GM12878 (cell line): ENCODE measurements around the gene SLC1A1. TPM values are rescaled to one million over a fixed set of nuclear protein-coding genes. Genes with fewer than 3 reads are reported as not detected.

Source experiments
- ATAC-seq: fragments of 200-7000 bp; cut with Tn5 transposase; 3 replicates; pipeline ENCODE4 v1.9.1; 2020; ENCODE audit warnings: mild to moderate bottlenecking, moderate library complexity
- BruUV-seq: library from RNA; stranded (reverse); fragments of 400-500 nt; replicated peaks from 2 replicates; lab custom pipeline; 2021; lab: Mats Ljungman, UMichigan
- CTCF ChIA-PET: fragments of 300-600 bp; sonication (Branson Sonifier 250); formaldehyde crosslinking; extraction: SDS; loops from one replicate; lab custom pipeline; 2021; ENCODE audit warnings: inconsistent platforms; lab: Yijun Ruan, JAX
- POLR2A ChIA-PET: fragments of 350-600 bp; formaldehyde crosslinking; extraction: SDS; loops from one replicate; lab custom pipeline; 2021; ENCODE audit warnings: inconsistent platforms; lab: Charles Lee
- RAD21 ChIA-PET: fragments of 300-600 bp; sonication (Branson Sonifier 250); formaldehyde crosslinking; loops from one replicate; lab custom pipeline; 2023; ENCODE audit warnings: antibody characterized with exemption; ENCODE audit not compliant: unreplicated experiment; lab: Charles Lee
- SMC1A ChIA-PET: fragments of 300-600 bp; sonication (Branson Sonifier 250); formaldehyde crosslinking; loops from one replicate; lab custom pipeline; 2023; ENCODE audit not compliant: unreplicated experiment, uncharacterized antibody; lab: Charles Lee
- DNase-seq: peaks from one replicate; pipeline ENCODE4 v3.0.0-alpha.2; 2011; ENCODE audit warnings: low read depth, low spot score
- FAIRE-seq: peaks from 3 replicates; lab custom pipeline; 2011; peaks lifted over from hg19 to GRCh38; lab: Jason Lieb, UNC
- H2AFZ ChIP-seq: 2 replicates; pipeline ENCODE4 v1.6.0; 2011; ENCODE audit warnings: low read depth, low read length, control low read depth; ENCODE audit not compliant: control insufficient read depth
- H3K27ac ChIP-seq: 2 replicates; pipeline ENCODE4 v1.5.1; 2011; ENCODE audit warnings: control low read depth; ENCODE audit not compliant: control insufficient read depth, insufficient read depth
- H3K27me3 ChIP-seq, 2 experiments: replicated peaks in 1 of 2; 2 replicates each; pipeline versions ENCODE4 v1.6.0 to v1.6.1; 2011; ENCODE audit warnings: low read length in 1 of 2; ENCODE audit not compliant: control insufficient read depth in 2 of 2, insufficient read depth in 2 of 2
- H3K36me3 ChIP-seq, 2 experiments: 2 replicates each; pipeline ENCODE4 v1.5.1; 2011; ENCODE audit warnings: low read length in 1 of 2; ENCODE audit not compliant: control insufficient read depth in 2 of 2, insufficient read depth in 2 of 2
- H3K4me1 ChIP-seq: 2 replicates; pipeline ENCODE4 v1.6.1; 2011; ENCODE audit warnings: mild to moderate bottlenecking, low read length, moderate library complexity, mixed read lengths; ENCODE audit not compliant: control insufficient read depth, insufficient read depth
- H3K4me2 ChIP-seq: 2 replicates; pipeline ENCODE4 v1.6.0; 2011; ENCODE audit warnings: control low read depth; ENCODE audit not compliant: control insufficient read depth, insufficient read depth
- H3K4me3 ChIP-seq: fragments of 200-600 bp; sonication (generic); 2 replicates; pipeline ENCODE4 v1.5.1; 2016
- H3K79me2 ChIP-seq: 2 replicates; pipeline ENCODE4 v1.6.0; 2011; ENCODE audit warnings: low read length; ENCODE audit not compliant: control insufficient read depth, insufficient read depth
- H3K9ac ChIP-seq: 2 replicates; pipeline ENCODE4 v1.8.0; 2011; ENCODE audit warnings: low read length, control low read depth, mixed read lengths; ENCODE audit not compliant: control insufficient read depth, insufficient read depth
- H3K9me3 ChIP-seq: replicated peaks from 3 replicates; pipeline ENCODE4 v1.5.1; 2011; ENCODE audit warnings: mild to moderate bottlenecking, low read length; ENCODE audit not compliant: control insufficient read depth, insufficient read depth
- H4K20me1 ChIP-seq: 2 replicates; pipeline ENCODE4 v1.6.0; 2011; ENCODE audit not compliant: control insufficient read depth, insufficient read depth
- ESRRA ChIP-seq: IDR thresholded peaks from 2 replicates; pipeline ENCODE4 v1.6.1; 2012; ENCODE audit warnings: mild to moderate bottlenecking, low read length, improper control_type of control experiment
- NR2C1 ChIP-seq: fragments of 450-650 bp; IDR thresholded peaks from 2 replicates; pipeline ENCODE4 v1.6.1; 2017; ENCODE audit warnings: antibody characterized with exemption, mild to moderate bottlenecking, moderate library complexity
- NR2C2 ChIP-seq: IDR thresholded peaks from 2 replicates; pipeline ENCODE4 v1.6.1; 2011; ENCODE audit warnings: borderline replicate concordance, low read depth; ENCODE audit not compliant: control insufficient read depth, insufficient read length
- POU2F2 ChIP-seq: IDR thresholded peaks from 3 replicates; pipeline ENCODE4 v1.6.1; 2011; ENCODE audit warnings: low read depth, mild to moderate bottlenecking, low read length, borderline replicate concordance
- SMAD1 ChIP-seq: fragments of 450-650 bp; IDR thresholded peaks from 2 replicates; pipeline ENCODE4 v1.6.1; 2018; ENCODE audit warnings: mild to moderate bottlenecking, low read depth; ENCODE audit not compliant: partially characterized antibody
- SMAD5 ChIP-seq: IDR thresholded peaks from 2 replicates; pipeline ENCODE4 v1.6.1; 2016; ENCODE audit warnings: antibody characterized with exemption, low read depth
- SREBF2 ChIP-seq: IDR thresholded peaks from 2 replicates; pipeline ENCODE4 v1.6.1; 2012; ENCODE audit warnings: mild to moderate bottlenecking, low read length
- TCF3 ChIP-seq: IDR thresholded peaks from 2 replicates; pipeline ENCODE4 v1.6.1; 2012; ENCODE audit warnings: low read depth, mild to moderate bottlenecking, low read length, borderline replicate concordance; ENCODE audit not compliant: insufficient read depth
- ZNF622 ChIP-seq: fragments of 450-650 bp; IDR thresholded peaks from 2 replicates; pipeline ENCODE4 v1.6.1; 2017; ENCODE audit warnings: mild to moderate bottlenecking, inconsistent platforms
- WGBS: methylation state at CpG from one replicate; pipeline ENCODE4 v1.1.6; 2016; ENCODE audit warnings: low lambda C conversion rate; ENCODE audit not compliant: insufficient replicate concordance, insufficient coverage; ENCODE audit errors: missing lambda C conversion rate; 5-methylcytosine and 5-hydroxymethylcytosine counted together
- in situ Hi-C: fragments of 300-500 bp; cut with MboI; formaldehyde crosslinking; loops from 9 replicates; pipeline ENCODE4 v1.14.3; 2018; ENCODE audit warnings: mixed read lengths
- intact Hi-C: fragments of 100-400 bp; cut with micrococcal nuclease; formaldehyde crosslinking; loops from one replicate; pipeline ENCODE4 v1.14.2; 2022; ENCODE audit not compliant: unreplicated experiment
- polyA plus RNA-seq, 11 experiments: library from polyadenylated mRNA; depleted of rRNA in 4 of 11; unstranded in 6 of 11; stranded (reverse) in 5 of 11; fragments of >200 nt; fragmentation: Nextera tagmentation in 4 of 11; fragmentation: Illumina TruSeq in 1 of 11; extraction: Ambion mirVana in 4 of 11; extraction: Trizol in 1 of 11; gene quantifications; 1 replicate in 1 of 11; 2 replicates in 10 of 11; pipeline versions ENCODE4 v1.2.1 to v1.2.3, GENCODE V29; 2011 to 2016; ENCODE audit warnings: inconsistent platforms in 2 of 11, missing spikeins in 2 of 11, low read depth in 1 of 11
- total RNA-seq, 4 experiments: library from RNA; depleted of rRNA in 3 of 4; stranded (reverse); fragments of >200 nt in 3 of 4; fragmentation: Illumina TruSeq in 1 of 4; extraction: Trizol in 1 of 4; gene quantifications; 2 replicates each; pipeline versions ENCODE4 v1.2.1 to v1.2.3, GENCODE V29; 2013 to 2021
- TF ChIP-seq, protein P1 (sequence below): IDR thresholded peaks from 2 replicates; pipeline ENCODE4 v1.6.1; 2011; ENCODE audit warnings: mild to moderate bottlenecking, low read depth, low read length, moderate library complexity; ENCODE audit not compliant: insufficient replicate concordance
- TF ChIP-seq, protein P2 (sequence below): fragments of 450-650 bp; IDR thresholded peaks from 2 replicates; pipeline ENCODE4 v1.6.1; 2017; ENCODE audit warnings: mild to moderate bottlenecking, moderate library complexity
- TF ChIP-seq, protein P3 (sequence below): IDR thresholded peaks from 2 replicates; pipeline ENCODE4 v1.6.1; 2011; ENCODE audit warnings: low read depth, mild to moderate bottlenecking, low read length, moderate library complexity, borderline replicate concordance; ENCODE audit errors: extremely low read depth
- TF ChIP-seq, protein P4 (sequence below): fragments of 450-650 bp; IDR thresholded peaks from 2 replicates; pipeline ENCODE4 v1.6.1; 2014; ENCODE audit warnings: mild to moderate bottlenecking

The SLC1A1 gene
- total and polyA plus RNA-seq, 10 of the 15 experiments (the other 5 are each of a cell fraction or from before 2014, with no cell fraction given) = 4.2 to 24.9 (median 18.3) TPM

DNA sequence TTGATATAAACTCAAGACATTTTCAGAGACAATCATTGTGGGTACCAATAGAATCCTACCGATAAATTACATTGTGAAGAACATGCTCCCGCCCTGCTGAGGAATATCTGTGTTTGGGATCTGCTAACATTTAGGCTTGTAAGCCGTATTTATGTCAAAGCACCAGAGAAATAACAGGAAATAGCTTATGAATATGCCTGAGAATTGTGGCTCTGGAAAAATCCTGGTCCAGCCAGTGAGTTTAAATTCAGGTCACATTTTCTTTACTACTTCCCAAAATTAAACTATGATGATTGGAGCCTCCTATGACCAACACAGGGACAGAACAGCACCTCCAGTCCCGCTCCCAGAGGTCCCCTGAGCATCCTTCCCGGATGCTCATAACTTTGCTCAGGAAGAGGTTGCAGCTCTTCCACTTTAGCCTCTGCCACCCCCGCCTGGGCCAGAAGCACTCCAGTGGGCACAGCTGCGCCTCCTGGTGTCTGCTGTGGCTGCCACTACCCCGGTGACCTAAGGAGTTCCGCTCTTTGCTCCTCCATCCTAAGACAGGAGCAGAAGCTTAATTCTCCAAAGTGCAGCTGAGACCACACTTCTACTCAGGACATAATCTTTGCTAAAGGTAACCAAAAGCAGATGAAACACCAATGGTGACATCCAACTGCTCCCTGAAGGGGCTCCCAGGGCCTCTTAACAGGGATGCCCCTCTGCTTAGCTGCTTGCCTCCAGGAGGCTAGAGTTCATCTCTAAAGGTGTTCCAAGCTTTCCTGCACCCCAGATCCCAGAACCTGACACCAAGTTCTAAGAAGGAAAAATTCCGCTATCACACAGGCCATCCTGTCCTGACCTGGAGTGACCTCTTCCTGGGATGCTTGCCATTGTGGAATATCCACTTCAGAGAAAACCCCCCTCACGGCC is 58.8 kb downstream of the SLC1A1 start (continued):
- TF ChIP-seq, protein P1, sequence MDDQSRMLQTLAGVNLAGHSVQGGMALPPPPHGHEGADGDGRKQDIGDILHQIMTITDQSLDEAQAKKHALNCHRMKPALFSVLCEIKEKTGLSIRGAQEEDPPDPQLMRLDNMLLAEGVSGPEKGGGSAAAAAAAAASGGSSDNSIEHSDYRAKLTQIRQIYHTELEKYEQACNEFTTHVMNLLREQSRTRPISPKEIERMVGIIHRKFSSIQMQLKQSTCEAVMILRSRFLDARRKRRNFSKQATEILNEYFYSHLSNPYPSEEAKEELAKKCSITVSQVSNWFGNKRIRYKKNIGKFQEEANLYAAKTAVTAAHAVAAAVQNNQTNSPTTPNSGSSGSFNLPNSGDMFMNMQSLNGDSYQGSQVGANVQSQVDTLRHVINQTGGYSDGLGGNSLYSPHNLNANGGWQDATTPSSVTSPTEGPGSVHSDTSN = no peak

DNA sequence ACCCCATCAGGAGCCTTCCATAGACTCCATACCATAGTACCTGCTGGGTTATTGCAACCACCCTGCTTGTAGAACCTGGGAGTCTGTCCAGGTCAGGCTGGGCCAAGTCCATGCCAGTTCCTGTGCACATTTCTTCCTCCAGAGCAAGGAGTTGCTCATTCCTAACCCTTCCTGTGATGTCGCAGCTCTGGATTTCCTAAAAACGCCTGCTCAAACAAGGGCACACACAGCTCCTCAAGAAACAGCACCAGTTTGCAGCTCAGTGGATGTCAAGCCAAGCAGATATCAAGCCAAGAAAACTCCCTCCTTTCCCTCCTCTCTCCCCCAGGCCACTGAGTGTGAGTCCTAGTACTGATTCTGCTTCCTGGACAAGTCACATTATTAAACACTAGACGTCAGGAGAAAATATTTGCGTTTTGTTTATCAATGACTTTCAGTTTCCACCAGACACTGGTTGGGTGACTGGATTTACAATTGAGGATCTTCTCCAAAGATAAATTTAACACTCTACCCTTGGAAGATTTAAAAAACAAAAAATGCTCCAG is 59.6 kb downstream of the SLC1A1 start:
- H3K79me2 ChIP-seq = no peaks in the 10 kb centered on the region
- FAIRE-seq = no peak
- H3K27ac ChIP-seq = no peak overlapping the region
- intact Hi-C loops = loop anchor here (5.0 kb wide), 1 partner anchor 58 kb away; the partner anchor contains the start of gene SLC1A1
- no peak; the same call in 2 of the 3 replicates for ATAC-seq
- no TSS peak for BruUV-seq
- H3K9ac ChIP-seq = no peak overlapping the region
- H3K4me3 ChIP-seq = no peak overlapping the region
- no peaks in the 10 kb centered on the region for H3K27me3 ChIP-seq
- ChIA-PET RAD21 (interaction anchor here (1.0 to 4.5 kb wide), 7 partner anchors 85 to 235 kb away, joined by 3 to 28 read pairs (median 7); no protein-coding TSS in a partner anchor), POLR2A (interaction anchor here (0.6 kb wide), 1 partner anchor 231 kb away, joined by 3 read pairs; no protein-coding TSS in a partner anchor), CTCF (interaction anchor here (0.6 to 5.9 kb wide), 24 partner anchors 8 to 580 kb away, joined by 3 to 111 read pairs (median 5); partner anchors contain the start of gene SLC1A1), SMC1A (interaction anchor here (0.7 to 6.2 kb wide), 21 partner anchors 9 to 235 kb away, joined by 3 to 63 read pairs (median 4); no protein-coding TSS in a partner anchor)
- no peak overlapping the region for H2AFZ ChIP-seq
- DNase-seq = no peak
- H4K20me1 ChIP-seq = no peaks in the 10 kb centered on the region
- H3K4me1 ChIP-seq = no peaks in the 10 kb centered on the region
- no peaks in the 10 kb centered on the region for H3K9me3 ChIP-seq
- no peaks in the 10 kb centered on the region for H3K36me3 ChIP-seq
- in situ Hi-C loops = loop anchor here (10.0 kb wide), 1 partner anchor 165 kb away; no protein-coding TSS in a partner anchor
- 83% methylated on average over 4 of the region's 4 CpGs for WGBS
- no peak overlapping the region for H3K4me2 ChIP-seq
- no peak for TF ChIP-seq SMAD1
- TF ChIP-seq SREBF2 = no peak
- TF ChIP-seq TCF3 = no peak
- TF ChIP-seq, protein P2, sequence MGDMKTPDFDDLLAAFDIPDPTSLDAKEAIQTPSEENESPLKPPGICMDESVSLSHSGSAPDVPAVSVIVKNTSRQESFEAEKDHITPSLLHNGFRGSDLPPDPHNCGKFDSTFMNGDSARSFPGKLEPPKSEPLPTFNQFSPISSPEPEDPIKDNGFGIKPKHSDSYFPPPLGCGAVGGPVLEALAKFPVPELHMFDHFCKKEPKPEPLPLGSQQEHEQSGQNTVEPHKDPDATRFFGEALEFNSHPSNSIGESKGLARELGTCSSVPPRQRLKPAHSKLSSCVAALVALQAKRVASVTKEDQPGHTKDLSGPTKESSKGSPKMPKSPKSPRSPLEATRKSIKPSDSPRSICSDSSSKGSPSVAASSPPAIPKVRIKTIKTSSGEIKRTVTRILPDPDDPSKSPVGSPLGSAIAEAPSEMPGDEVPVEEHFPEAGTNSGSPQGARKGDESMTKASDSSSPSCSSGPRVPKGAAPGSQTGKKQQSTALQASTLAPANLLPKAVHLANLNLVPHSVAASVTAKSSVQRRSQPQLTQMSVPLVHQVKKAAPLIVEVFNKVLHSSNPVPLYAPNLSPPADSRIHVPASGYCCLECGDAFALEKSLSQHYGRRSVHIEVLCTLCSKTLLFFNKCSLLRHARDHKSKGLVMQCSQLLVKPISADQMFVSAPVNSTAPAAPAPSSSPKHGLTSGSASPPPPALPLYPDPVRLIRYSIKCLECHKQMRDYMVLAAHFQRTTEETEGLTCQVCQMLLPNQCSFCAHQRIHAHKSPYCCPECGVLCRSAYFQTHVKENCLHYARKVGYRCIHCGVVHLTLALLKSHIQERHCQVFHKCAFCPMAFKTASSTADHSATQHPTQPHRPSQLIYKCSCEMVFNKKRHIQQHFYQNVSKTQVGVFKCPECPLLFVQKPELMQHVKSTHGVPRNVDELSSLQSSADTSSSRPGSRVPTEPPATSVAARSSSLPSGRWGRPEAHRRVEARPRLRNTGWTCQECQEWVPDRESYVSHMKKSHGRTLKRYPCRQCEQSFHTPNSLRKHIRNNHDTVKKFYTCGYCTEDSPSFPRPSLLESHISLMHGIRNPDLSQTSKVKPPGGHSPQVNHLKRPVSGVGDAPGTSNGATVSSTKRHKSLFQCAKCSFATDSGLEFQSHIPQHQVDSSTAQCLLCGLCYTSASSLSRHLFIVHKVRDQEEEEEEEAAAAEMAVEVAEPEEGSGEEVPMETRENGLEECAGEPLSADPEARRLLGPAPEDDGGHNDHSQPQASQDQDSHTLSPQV = no peak
- TF ChIP-seq POU2F2 = no peak
- TF ChIP-seq, protein P3, sequence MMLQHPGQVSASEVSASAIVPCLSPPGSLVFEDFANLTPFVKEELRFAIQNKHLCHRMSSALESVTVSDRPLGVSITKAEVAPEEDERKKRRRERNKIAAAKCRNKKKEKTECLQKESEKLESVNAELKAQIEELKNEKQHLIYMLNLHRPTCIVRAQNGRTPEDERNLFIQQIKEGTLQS = no peak
- TF ChIP-seq, protein P4, sequence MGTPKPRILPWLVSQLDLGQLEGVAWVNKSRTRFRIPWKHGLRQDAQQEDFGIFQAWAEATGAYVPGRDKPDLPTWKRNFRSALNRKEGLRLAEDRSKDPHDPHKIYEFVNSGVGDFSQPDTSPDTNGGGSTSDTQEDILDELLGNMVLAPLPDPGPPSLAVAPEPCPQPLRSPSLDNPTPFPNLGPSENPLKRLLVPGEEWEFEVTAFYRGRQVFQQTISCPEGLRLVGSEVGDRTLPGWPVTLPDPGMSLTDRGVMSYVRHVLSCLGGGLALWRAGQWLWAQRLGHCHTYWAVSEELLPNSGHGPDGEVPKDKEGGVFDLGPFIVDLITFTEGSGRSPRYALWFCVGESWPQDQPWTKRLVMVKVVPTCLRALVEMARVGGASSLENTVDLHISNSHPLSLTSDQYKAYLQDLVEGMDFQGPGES = no peak
- no peak for TF ChIP-seq NR2C1
- no peak for TF ChIP-seq NR2C2
- TF ChIP-seq ESRRA = no peak
- no peak for TF ChIP-seq SMAD5
- no peak for TF ChIP-seq ZNF622
